Stimulated activated CD8-positive, alpha-beta memory T cell treated with anti-CD3 and anti-CD28 coated beads, Interleukin-7, amount 100 ng/mL, for 24 hours (primary cell): Measurements from ENCODE around the gene PRRT3.
"Not testable (repeated sequence)": the region's sequence is repeated elsewhere in the genome, so short reads cannot be mapped to it uniquely, and the experiment has no call there.

Source experiments
- DNase-seq: peaks from one replicate; pipeline ENCODE4 v3.0.0-alpha.2; 2020; ENCODE audit warnings: low read depth

The PRRT3 gene

GRCh38 chr3:9898467-9899241, 53.6 kb downstream of the PRRT3 start:
- DNase-seq = no peak

DNA sequence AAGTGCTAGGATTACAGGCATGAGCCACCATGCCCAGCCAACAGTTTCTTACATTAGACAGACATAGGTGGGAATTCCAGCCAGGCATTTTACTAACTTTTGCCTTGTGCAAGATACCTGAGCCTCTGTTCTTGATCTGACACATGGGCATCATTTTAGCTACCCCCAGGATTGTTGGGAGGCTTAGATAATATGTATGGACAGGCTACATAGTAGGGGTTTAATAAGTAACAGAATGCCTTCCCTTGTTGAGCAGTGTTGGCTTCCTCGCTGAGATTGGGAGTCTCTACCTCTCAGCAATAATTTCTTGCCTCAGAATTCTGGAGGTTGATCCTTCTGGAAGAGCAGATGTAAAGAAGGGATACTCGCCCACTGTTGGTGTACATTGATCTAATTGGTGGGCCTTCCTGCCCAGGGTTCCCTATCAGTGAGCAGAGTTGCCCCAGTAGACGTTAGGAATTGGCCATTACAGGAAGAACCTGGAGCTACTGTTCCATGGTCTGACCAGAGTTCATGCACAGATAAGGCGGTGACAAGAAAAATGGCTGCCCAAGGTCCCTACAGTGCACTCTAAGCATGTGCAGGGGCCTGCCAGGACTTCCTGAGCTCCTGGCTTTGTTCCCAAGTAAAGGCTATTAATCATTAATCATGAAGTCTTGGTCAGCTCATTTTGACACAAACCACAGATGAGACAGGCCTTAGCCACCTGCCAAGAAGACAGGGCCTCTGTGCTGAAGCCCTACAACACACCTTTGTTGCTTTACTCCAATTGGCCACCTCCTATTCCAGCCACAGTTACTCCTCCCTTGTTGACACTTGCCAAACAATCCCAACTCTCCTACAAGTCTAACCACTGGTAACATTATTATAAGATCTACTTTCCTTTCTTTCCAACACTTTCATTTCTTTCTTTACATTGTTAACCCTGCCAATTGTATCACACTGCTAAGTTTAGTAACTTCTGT, 54.5 kb downstream of the PRRT3 start:
- no peak for DNase-seq

DNA sequence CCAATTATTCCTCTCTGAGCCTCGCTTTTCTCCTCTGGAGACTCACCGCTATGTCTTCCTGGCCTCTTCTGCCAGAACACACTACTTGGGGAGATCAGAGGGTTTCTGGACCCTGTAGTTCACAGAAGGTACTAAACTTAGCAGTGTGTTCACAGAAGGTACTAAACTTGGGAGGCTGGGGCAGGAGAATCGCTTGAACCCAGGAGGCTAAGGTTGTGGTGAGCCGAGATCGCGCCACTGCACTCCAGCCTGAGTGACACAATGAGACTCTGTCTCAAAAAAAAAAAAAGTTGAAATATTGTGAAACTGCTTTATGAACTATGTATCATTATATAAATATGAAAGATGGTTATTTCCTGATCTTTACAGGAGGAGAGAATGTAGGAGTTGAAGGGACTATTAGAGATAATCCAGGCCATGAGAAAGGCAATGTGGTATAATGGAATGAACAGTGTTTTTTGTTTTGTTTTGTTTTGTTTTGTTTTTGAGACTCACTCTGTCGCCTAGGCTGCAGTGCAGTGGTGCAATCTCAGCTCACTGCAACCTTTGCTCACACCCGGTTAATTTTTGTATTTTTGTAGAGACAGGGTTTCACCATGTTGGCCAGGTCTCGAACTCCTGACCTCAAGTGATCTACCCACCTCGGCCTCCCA, 55.3 kb downstream of the PRRT3 start:
- not testable (repeated sequence) for DNase-seq

GRCh38 chr3:9895715-9896114, 56.5 kb downstream of the PRRT3 start:
- DNase-seq = not testable (repeated sequence)
